Testis (tissue), 3 donors: Measurements from ENCODE around the gene TTBK2. TPM values are rescaled to one million over a fixed set of nuclear protein-coding genes. Genes with fewer than 3 reads are reported as not detected.

ENCODE experiments used
- DNase-seq: peaks from one replicate; pipeline ENCODE4 v3.0.0-alpha.2; 2019
- H3K27ac ChIP-seq, 2 donors: fragments of 200-600 bp; sonication (generic); one replicate each; pipeline ENCODE4 v1.5.1; 2019
- H3K27me3 ChIP-seq: fragments of 200-600 bp; sonication (generic); one replicate; pipeline ENCODE4 v1.5.1; 2019
- H3K36me3 ChIP-seq: fragments of 200-600 bp; sonication (generic); one replicate; pipeline ENCODE4 v1.5.1; 2017; ENCODE audit warnings: low read depth; ENCODE audit errors: missing control alignments
- H3K4me1 ChIP-seq: fragments of 200-600 bp; sonication (generic); one replicate; pipeline ENCODE4 v1.5.1; 2019
- H3K4me3 ChIP-seq, 2 donors: fragments of 200-600 bp; sonication (generic); one replicate each; pipeline ENCODE4 v1.5.1; 2017 to 2019
- H3K9me3 ChIP-seq: fragments of 200-600 bp; sonication (generic); one replicate; pipeline ENCODE4 v1.5.1; 2017
- POLR2A ChIP-seq: fragments of 450-650 bp; IDR thresholded peaks from one replicate; pipeline ENCODE4 v1.6.1; 2017; ENCODE audit warnings: antibody characterized with exemption, mild to moderate bottlenecking, moderate library complexity
- WGBS, 2 donors: methylation state at CpG; one replicate each; pipeline ENCODE4 v1.1.5; 2018; 5-methylcytosine and 5-hydroxymethylcytosine counted together
- intact Hi-C: fragments of 100-400 bp; cut with DNase I; formaldehyde crosslinking; loops from one replicate; pipeline ENCODE4 v1.15.1; 2023; ENCODE audit warnings: low total_unique reads
- polyA plus RNA-seq: library from polyadenylated mRNA; stranded (reverse); fragments of 350-450 nt; fragmentation: Illumina TruSeq; extraction: RNeasy Lipid Tissue Mini Kit (QIAGEN cat#74804); gene quantifications from one replicate; pipeline ENCODE4 v1.2.3, GENCODE V29; 2014; ENCODE audit warnings: low read depth, low replicate concordance; ENCODE audit not compliant: insufficient read depth
- total RNA-seq, 2 donors: library from RNA; depleted of rRNA; stranded (reverse); fragments of >200 nt; gene quantifications; one replicate each; pipeline ENCODE4 v1.2.3, GENCODE V29; 2016
- TF ChIP-seq, protein P1 (sequence below), 3 experiments: fragments of 450-650 bp in 2 of 3; fragments of 200-600 bp in 1 of 3; sonication (generic) in 1 of 3; IDR thresholded peaks; one replicate each; pipeline ENCODE4 v1.5.1; 2016 to 2019; ENCODE audit warnings: antibody characterized with exemption in 3 of 3, mild to moderate bottlenecking in 2 of 3, moderate library complexity in 1 of 3

Gene TTBK2
- total and polyA plus RNA-seq, 3 donors from 2014 or later: 37.0 to 80.8 (median 53.7) TPM

DNA sequence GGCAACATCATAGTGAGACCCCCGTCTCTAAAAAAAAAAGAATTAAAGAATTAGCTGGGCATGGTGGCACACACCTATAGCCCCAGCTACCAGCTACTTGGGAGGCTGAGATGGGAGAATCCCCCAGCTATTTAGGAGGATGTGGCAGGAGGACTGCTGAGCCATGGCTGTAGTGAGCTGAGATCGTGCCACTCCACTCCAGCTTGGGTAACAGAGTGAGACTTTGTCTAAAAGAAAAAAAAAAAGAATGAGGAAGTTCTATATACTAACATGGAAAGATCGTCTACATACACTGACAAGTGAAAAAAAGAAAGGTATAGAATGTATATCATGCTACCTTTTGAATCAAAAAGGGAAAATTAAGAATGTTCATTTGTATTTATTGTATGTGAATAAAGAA is 99.8 kb downstream of the TTBK2 start:
- 92 to 95% methylated on average over 3 of the region's 3 CpGs for WGBS, 2 donors
- DNase-seq: no peak
- H3K9me3 ChIP-seq: no peaks in the 10 kb centered on the region
- H3K4me3 ChIP-seq: no peak overlapping the region
- no peaks in the 10 kb centered on the region for H3K27me3 ChIP-seq
- H3K4me1 ChIP-seq: no peaks in the 10 kb centered on the region
- TF ChIP-seq POLR2A: no peak
- TF ChIP-seq, protein P1, sequence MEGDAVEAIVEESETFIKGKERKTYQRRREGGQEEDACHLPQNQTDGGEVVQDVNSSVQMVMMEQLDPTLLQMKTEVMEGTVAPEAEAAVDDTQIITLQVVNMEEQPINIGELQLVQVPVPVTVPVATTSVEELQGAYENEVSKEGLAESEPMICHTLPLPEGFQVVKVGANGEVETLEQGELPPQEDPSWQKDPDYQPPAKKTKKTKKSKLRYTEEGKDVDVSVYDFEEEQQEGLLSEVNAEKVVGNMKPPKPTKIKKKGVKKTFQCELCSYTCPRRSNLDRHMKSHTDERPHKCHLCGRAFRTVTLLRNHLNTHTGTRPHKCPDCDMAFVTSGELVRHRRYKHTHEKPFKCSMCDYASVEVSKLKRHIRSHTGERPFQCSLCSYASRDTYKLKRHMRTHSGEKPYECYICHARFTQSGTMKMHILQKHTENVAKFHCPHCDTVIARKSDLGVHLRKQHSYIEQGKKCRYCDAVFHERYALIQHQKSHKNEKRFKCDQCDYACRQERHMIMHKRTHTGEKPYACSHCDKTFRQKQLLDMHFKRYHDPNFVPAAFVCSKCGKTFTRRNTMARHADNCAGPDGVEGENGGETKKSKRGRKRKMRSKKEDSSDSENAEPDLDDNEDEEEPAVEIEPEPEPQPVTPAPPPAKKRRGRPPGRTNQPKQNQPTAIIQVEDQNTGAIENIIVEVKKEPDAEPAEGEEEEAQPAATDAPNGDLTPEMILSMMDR (IDR thresholded peaks at IDR 0.05): no peak
- intact Hi-C loops: no loop called here
- no peak overlapping the region for H3K27ac ChIP-seq
- no peaks in the 10 kb centered on the region for H3K36me3 ChIP-seq

DNA sequence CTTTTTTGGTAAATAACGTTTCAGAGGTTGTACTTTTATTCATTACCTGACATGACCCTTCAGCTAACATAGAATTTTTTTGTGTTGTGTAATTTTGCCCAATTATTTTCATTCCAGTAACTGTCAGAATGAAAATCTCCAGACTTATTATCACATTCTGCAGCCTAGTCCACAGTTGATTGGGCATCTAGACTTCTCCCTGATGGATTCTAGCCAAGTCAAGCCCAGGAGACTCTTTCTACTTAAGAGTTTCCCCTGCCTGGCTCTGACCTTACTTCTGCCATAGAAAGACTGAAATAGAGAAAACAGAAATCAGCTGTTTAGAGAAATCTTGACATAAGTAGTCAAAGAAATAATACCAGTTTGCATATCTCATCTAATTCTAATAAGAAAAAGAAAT is 100.8 kb downstream of the TTBK2 start:
- no peak for DNase-seq
- no peak for TF ChIP-seq POLR2A
- H3K36me3 ChIP-seq: no peaks in the 10 kb centered on the region
- H3K4me1 ChIP-seq: no peaks in the 10 kb centered on the region
- H3K27ac ChIP-seq: no peak overlapping the region
- H3K27me3 ChIP-seq: no peaks in the 10 kb centered on the region
- 67 to 73% methylated on average over 1 of the region's 1 CpG for WGBS, 2 donors
- intact Hi-C loops: no loop called here
- no peak overlapping the region for H3K4me3 ChIP-seq
- no peaks in the 10 kb centered on the region for H3K9me3 ChIP-seq

DNA sequence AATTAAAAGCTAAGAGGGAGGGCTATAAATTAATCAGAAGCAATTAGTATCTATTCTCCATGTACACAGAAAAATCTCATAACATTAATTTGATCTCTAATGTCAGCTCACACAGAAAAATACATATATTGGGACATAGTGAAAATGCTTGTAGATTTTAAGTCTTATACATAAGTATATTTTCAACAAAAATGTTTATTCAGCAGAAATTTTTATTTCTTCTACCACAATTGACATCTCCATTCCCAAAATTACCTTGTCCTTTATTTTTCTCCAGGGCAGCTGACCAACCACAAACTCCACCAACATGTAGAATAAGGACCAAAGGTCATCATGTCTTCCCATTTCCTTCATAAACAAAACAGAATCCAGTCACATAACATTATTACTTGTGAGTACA is 109.1 kb downstream of the TTBK2 start:
- Histone ChIP-seq H3K27ac (no peak overlapping the region), H3K4me1 (no peaks in the 10 kb centered on the region), H3K9me3 (no peaks in the 10 kb centered on the region), H3K4me3 (no peak overlapping the region), H3K27me3 (no peaks in the 10 kb centered on the region), H3K36me3 (no peaks in the 10 kb centered on the region)
- intact Hi-C loops: no loop called here
- TF ChIP-seq POLR2A: no peak
- TF ChIP-seq, protein P1 (IDR thresholded peaks at IDR 0.05): no peak
- no peak for DNase-seq

- WGBS, 2 donors: 88 to 96% methylated on average over 1 of the region's 1 CpG
- Histone ChIP-seq H3K36me3 (no peaks in the 10 kb centered on the region), H3K4me1 (no peaks in the 10 kb centered on the region), H3K27me3 (no peaks in the 10 kb centered on the region), H3K27ac (no peak overlapping the region), H3K9me3 (no peaks in the 10 kb centered on the region), H3K4me3 (no peak overlapping the region)
- intact Hi-C loops: no loop called here
- TF ChIP-seq, protein P1 (IDR thresholded peaks at IDR 0.05): no peak
- TF ChIP-seq POLR2A: no peak
- no peak for DNase-seq
Observed at GRCh38 chr15:42808913-42809312, 111.7 kb downstream of the TTBK2 start.

GRCh38 chr15:42805266-42805665 is 115.3 kb downstream of the TTBK2 start:
- Histone ChIP-seq H3K27me3 (no peaks in the 10 kb centered on the region), H3K36me3 (no peaks in the 10 kb centered on the region), H3K4me1 (no peaks in the 10 kb centered on the region), H3K4me3 (no peak overlapping the region), H3K9me3 (no peaks in the 10 kb centered on the region), H3K27ac (no peak overlapping the region)
- WGBS, 2 donors: 93 to 96% methylated on average over 5 of the region's 5 CpGs
- intact Hi-C loops: no loop called here
- TF ChIP-seq POLR2A: no peak
- TF ChIP-seq, protein P1 (IDR thresholded peaks at IDR 0.05): no peak
- DNase-seq: no peak
